ENCODE data around the gene RABGGTA.

Gene RABGGTA

GRCh38 chr14:24258119-24258518 lies 13.3 kb downstream of the RABGGTA start:
- TF ChIP-seq YY1 (IDR thresholded peaks at IDR 0.05; ENCODE audit: low read depth) (no peak), TAF1 (IDR thresholded peaks at IDR 0.05; ENCODE audit: low read depth) (no peak), RAD21 (IDR thresholded peaks at IDR 0.05; ENCODE audit: low read depth) (no peak), REST (IDR thresholded peaks at IDR 0.05; ENCODE audit: low read depth) (no peak)

DNA sequence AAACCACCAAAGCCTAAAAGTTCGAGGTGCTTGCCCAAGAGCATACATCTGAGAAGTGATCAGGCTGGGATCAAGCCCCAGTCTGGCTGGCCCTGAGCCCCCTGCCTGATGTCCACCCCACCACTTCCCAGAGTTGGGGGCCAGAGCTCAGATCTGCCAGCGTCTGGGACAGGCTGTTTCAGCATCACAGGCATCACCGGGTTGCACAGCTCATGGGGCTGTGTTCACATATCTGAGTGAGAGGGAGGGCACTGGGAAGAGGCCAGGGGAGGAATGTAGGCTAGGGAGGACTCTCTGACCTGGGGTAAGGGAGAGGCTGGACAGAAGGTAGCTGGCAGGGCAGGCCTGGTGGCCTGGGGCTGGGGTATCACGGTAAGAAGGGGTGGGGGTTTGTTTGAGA lies 14.4 kb downstream of the RABGGTA start:
- TF ChIP-seq YY1 (IDR thresholded peaks at IDR 0.05; ENCODE audit: low read depth): no peak
- TF ChIP-seq FOXM1 (IDR thresholded peaks at IDR 0.05; ENCODE audit: borderline replicate concordance, low read depth): no peak
- no peak for TF ChIP-seq CEBPB (IDR thresholded peaks at IDR 0.05)
- no peak for TF ChIP-seq TAF1 (IDR thresholded peaks at IDR 0.05; ENCODE audit: low read depth)
- TF ChIP-seq EGR1 (IDR thresholded peaks at IDR 0.05): no peak
- no peak for TF ChIP-seq EP300 (IDR thresholded peaks at IDR 0.05; ENCODE audit: borderline replicate concordance)
- TF ChIP-seq NFIC (IDR thresholded peaks at IDR 0.05): no peak
- no peak for TF ChIP-seq CREB1 (IDR thresholded peaks at IDR 0.05; ENCODE audit: low read depth)
- no peak for TF ChIP-seq MAX (IDR thresholded peaks at IDR 0.05)
- TF ChIP-seq TCF12 (IDR thresholded peaks at IDR 0.05; ENCODE audit: low read depth): no peak
- no peak for TF ChIP-seq RAD21 (IDR thresholded peaks at IDR 0.05; ENCODE audit: low read depth)
- TF ChIP-seq REST (IDR thresholded peaks at IDR 0.05; ENCODE audit: low read depth): no peak
- no peak for TF ChIP-seq ZBTB7A (IDR thresholded peaks at IDR 0.05; ENCODE audit: low read depth)
- no peak for TF ChIP-seq USF1 (IDR thresholded peaks at IDR 0.05)
- no peak for TF ChIP-seq TEAD4 (IDR thresholded peaks at IDR 0.05)

- TF ChIP-seq CREB1 (IDR thresholded peaks at IDR 0.05; ENCODE audit: low read depth): no peak
- no peak for TF ChIP-seq MAX (IDR thresholded peaks at IDR 0.05)
- TF ChIP-seq USF1 (IDR thresholded peaks at IDR 0.05): no peak
- no peak for TF ChIP-seq TEAD4 (IDR thresholded peaks at IDR 0.05)
- no peak for TF ChIP-seq NFIC (IDR thresholded peaks at IDR 0.05)
- TF ChIP-seq EGR1 (IDR thresholded peaks at IDR 0.05): no peak
- TF ChIP-seq CEBPB (IDR thresholded peaks at IDR 0.05): no peak
- TF ChIP-seq TAF1 (IDR thresholded peaks at IDR 0.05; ENCODE audit: low read depth): no peak
- no peak for TF ChIP-seq REST (IDR thresholded peaks at IDR 0.05; ENCODE audit: low read depth)
- no peak for TF ChIP-seq ZBTB7A (IDR thresholded peaks at IDR 0.05; ENCODE audit: low read depth)
- no peak for TF ChIP-seq YY1 (IDR thresholded peaks at IDR 0.05; ENCODE audit: low read depth)
- no peak for TF ChIP-seq RAD21 (IDR thresholded peaks at IDR 0.05; ENCODE audit: low read depth)
- no peak for TF ChIP-seq EP300 (IDR thresholded peaks at IDR 0.05; ENCODE audit: borderline replicate concordance)
- no peak for TF ChIP-seq TCF12 (IDR thresholded peaks at IDR 0.05; ENCODE audit: low read depth)
Observed at GRCh38 chr14:24255931-24256711, 15.3 kb downstream of the RABGGTA start.

DNA sequence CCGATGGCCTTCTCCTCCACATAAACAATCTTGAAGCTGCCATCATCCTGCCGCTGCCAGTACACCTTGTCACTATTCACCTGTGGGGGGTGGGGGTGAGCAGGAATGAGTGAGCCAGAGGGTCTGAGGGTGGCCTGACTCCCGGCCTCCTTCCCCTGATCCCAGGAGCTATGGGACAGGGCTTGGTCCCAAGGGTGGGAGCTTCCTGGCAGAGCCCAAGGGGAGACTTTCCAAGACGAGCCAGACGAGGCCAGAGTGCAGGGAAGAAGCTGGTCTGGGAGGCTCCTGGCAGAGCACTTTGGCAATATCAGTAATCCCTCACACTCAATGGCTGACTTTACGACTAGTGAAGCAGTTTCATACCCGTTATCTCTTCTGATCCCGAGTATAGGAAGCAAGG lies 16.0 kb downstream of the RABGGTA start:
- TF ChIP-seq NFIC (IDR thresholded peaks at IDR 0.05): no peak
- TF ChIP-seq REST (IDR thresholded peaks at IDR 0.05; ENCODE audit: low read depth): no peak
- TF ChIP-seq ZBTB7A (IDR thresholded peaks at IDR 0.05; ENCODE audit: low read depth): no peak
- no peak for TF ChIP-seq EGR1 (IDR thresholded peaks at IDR 0.05)

Data from Ishikawa (cell line).